ENCODE results near the gene ZNF90. TPM values are rescaled to one million over a fixed set of nuclear protein-coding genes. Genes with fewer than 3 reads are reported as not detected.
"Not testable (repeated sequence)": the region's sequence is repeated elsewhere in the genome, so short reads cannot be mapped to it uniquely, and the experiment has no call there.

Gene ZNF90
- polyA plus RNA-seq, result 36.1 TPM
- long read RNA-seq, donor 1, partial matches to known transcripts, result 14 of 16 reads
- long read RNA-seq, donor 1, other reads (novel, unspliced or antisense), result 0 of 16 reads
- long read RNA-seq, donor 2, partial matches to known transcripts, result 24 of 30 reads
- long read RNA-seq, donor 2, other reads (novel, unspliced or antisense), result 0 of 30 reads
- long read RNA-seq, donor 3, result 0 reads
- long read RNA-seq, donor 4, result 0 reads
- long read RNA-seq, donor 5, partial matches to known transcripts, result 0 of 1 reads
- long read RNA-seq, donor 5, other reads (novel, unspliced or antisense), result 0 of 1 reads
- long read RNA-seq, donor 6, partial matches to known transcripts, result 26 of 28 reads
- long read RNA-seq, donor 6, other reads (novel, unspliced or antisense), result 0 of 28 reads
- long read RNA-seq, donor 7, result 0 reads
- long read RNA-seq, donor 8, partial matches to known transcripts, result 13 of 14 reads
- long read RNA-seq, donor 8, other reads (novel, unspliced or antisense), result 0 of 14 reads
- long read RNA-seq, donor 9, partial matches to known transcripts, result 10 of 14 reads
- long read RNA-seq, donor 9, other reads (novel, unspliced or antisense), result 0 of 14 reads
- long read RNA-seq, donor 10, partial matches to known transcripts, result 6 of 8 reads
- long read RNA-seq, donor 10, other reads (novel, unspliced or antisense), result 0 of 8 reads
- long read RNA-seq, donor 11, partial matches to known transcripts, result 7 of 7 reads
- long read RNA-seq, donor 11, other reads (novel, unspliced or antisense), result 0 of 7 reads

GRCh38 chr19:20077791-20078463, at the start of gene ZNF90:
ZNF90 (plus strand) TSS chr19:20078000; CDS start chr19:20078133, 133 bp downstream.
- no peaks in the 10 kb centered on the region for H3K27me3 ChIP-seq (ENCODE audit: control insufficient read depth, insufficient read depth, low read length)
- WGBS (ENCODE audit: insufficient coverage, low lambda C conversion rate), result 0% methylated on average over 1 of the region's 28 CpGs
- peaks cover 9% of the 10 kb centered on the region for H3K4me1 ChIP-seq (ENCODE audit: control insufficient read depth, insufficient read depth, low read length)
- peak; percentile 96 to 98 for DNase-seq
- H3K27ac ChIP-seq (ENCODE audit: low read length), result peak within 1 kb of the TSS; percentile 88
- H3K36me3 ChIP-seq (ENCODE audit: control insufficient read depth, insufficient read depth, low read length), result peaks cover 12% of the 10 kb centered on the region
- H3K4me3 ChIP-seq (ENCODE audit: low read length), result peak within 1 kb of the TSS; percentile 63
- H3K9me3 ChIP-seq (ENCODE audit: control insufficient read depth, low read depth, low read length), result peaks cover 12% of the 10 kb centered on the region

- Histone ChIP-seq H3K4me3 (ENCODE audit: low read length) (no peak overlapping the region), H3K27me3 (ENCODE audit: control insufficient read depth, insufficient read depth, low read length) (no peaks in the 10 kb centered on the region), H3K4me1 (ENCODE audit: control insufficient read depth, insufficient read depth, low read length) (no peaks in the 10 kb centered on the region), H3K27ac (ENCODE audit: low read length) (no peak overlapping the region), H3K36me3 (ENCODE audit: control insufficient read depth, insufficient read depth, low read length) (peaks cover 16% of the 10 kb centered on the region), H3K9me3 (ENCODE audit: control insufficient read depth, low read depth, low read length) (no peaks in the 10 kb centered on the region)
- no peak for DNase-seq
- no CpG with 5 or more reads among the region's 6 CpGs for WGBS (ENCODE audit: insufficient coverage, low lambda C conversion rate)
Observed at GRCh38 chr19:20028611-20029010, 49.2 kb upstream of the ZNF90 start.

GRCh38 chr19:20035935-20036334, 41.9 kb upstream of the ZNF90 start:
- H3K27ac ChIP-seq (ENCODE audit: low read length), result no peak overlapping the region
- DNase-seq, result no peak

GRCh38 chr19:20038358-20039202, 39.2 kb upstream of the ZNF90 start:
- no peaks in the 10 kb centered on the region for H3K36me3 ChIP-seq (ENCODE audit: control insufficient read depth, insufficient read depth, low read length)
- H3K27me3 ChIP-seq (ENCODE audit: control insufficient read depth, insufficient read depth, low read length), result no peaks in the 10 kb centered on the region
- no peaks in the 10 kb centered on the region for H3K4me1 ChIP-seq (ENCODE audit: control insufficient read depth, insufficient read depth, low read length)
- H3K4me3 ChIP-seq (ENCODE audit: low read length), result peak overlapping the region; percentile 61
- H3K27ac ChIP-seq (ENCODE audit: low read length), result peak overlapping the region; percentile 53
- 0% methylated on average over 3 of the region's 26 CpGs for WGBS (ENCODE audit: insufficient coverage, low lambda C conversion rate)
- H3K9me3 ChIP-seq (ENCODE audit: control insufficient read depth, low read depth, low read length), result peaks cover 3% of the 10 kb centered on the region
- DNase-seq, result no peak

More at GRCh38 chr19:20035935-20036334, 41.9 kb upstream of the ZNF90 start:
- WGBS (ENCODE audit: insufficient coverage, low lambda C conversion rate), result no CpG with 5 or more reads among the region's 5 CpGs
- peaks cover 6% of the 10 kb centered on the region for H3K36me3 ChIP-seq (ENCODE audit: control insufficient read depth, insufficient read depth, low read length)
- H3K27me3 ChIP-seq (ENCODE audit: control insufficient read depth, insufficient read depth, low read length), result no peaks in the 10 kb centered on the region
- H3K4me1 ChIP-seq (ENCODE audit: control insufficient read depth, insufficient read depth, low read length), result no peaks in the 10 kb centered on the region
- no peaks in the 10 kb centered on the region for H3K9me3 ChIP-seq (ENCODE audit: control insufficient read depth, low read depth, low read length)
- H3K4me3 ChIP-seq (ENCODE audit: low read length), result no peak overlapping the region

- H3K27ac ChIP-seq (ENCODE audit: low read length), result peak within 1 kb of the TSS; percentile 53
- H3K4me3 ChIP-seq (ENCODE audit: low read length), result peak within 1 kb of the TSS; percentile 61
- DNase-seq, result peak; percentile 97 to 98
- H3K36me3 ChIP-seq (ENCODE audit: control insufficient read depth, insufficient read depth, low read length), result no peaks in the 10 kb centered on the region
- 0% methylated on average over 2 of the region's 25 CpGs for WGBS (ENCODE audit: insufficient coverage, low lambda C conversion rate)
- H3K27me3 ChIP-seq (ENCODE audit: control insufficient read depth, insufficient read depth, low read length), result no peaks in the 10 kb centered on the region
- H3K4me1 ChIP-seq (ENCODE audit: control insufficient read depth, insufficient read depth, low read length), result no peaks in the 10 kb centered on the region
- peaks cover 3% of the 10 kb centered on the region for H3K9me3 ChIP-seq (ENCODE audit: control insufficient read depth, low read depth, low read length)
Observed at GRCh38 chr19:20039203-20039723, 38.5 kb upstream of the ZNF90 start, which contains the start of gene ZNF682. ZNF682 (minus strand) TSS chr19:20039505; CDS start chr19:20039345, 160 bp downstream.

GRCh38 chr19:20044663-20045062, 33.1 kb upstream of the ZNF90 start:
- Histone ChIP-seq H3K36me3 (ENCODE audit: control insufficient read depth, insufficient read depth, low read length) (no peaks in the 10 kb centered on the region), H3K9me3 (ENCODE audit: control insufficient read depth, low read depth, low read length) (peaks cover 3% of the 10 kb centered on the region), H3K4me3 (ENCODE audit: low read length) (no peak overlapping the region), H3K27me3 (ENCODE audit: control insufficient read depth, insufficient read depth, low read length) (no peaks in the 10 kb centered on the region), H3K27ac (ENCODE audit: low read length) (no peak overlapping the region), H3K4me1 (ENCODE audit: control insufficient read depth, insufficient read depth, low read length) (no peaks in the 10 kb centered on the region)
- DNase-seq, result no peak
- 67% methylated on average over 1 of the region's 3 CpGs for whole genome bisulfite sequencing (ENCODE audit: insufficient coverage, low lambda C conversion rate)

GRCh38 chr19:20045742-20046141, 32.1 kb upstream of the ZNF90 start:
- WGBS (ENCODE audit: insufficient coverage, low lambda C conversion rate), result 83% methylated on average over 2 of the region's 5 CpGs
- H3K4me1 ChIP-seq (ENCODE audit: control insufficient read depth, insufficient read depth, low read length); H3K4me3 ChIP-seq (ENCODE audit: low read length); DNase-seq; H3K27ac ChIP-seq (ENCODE audit: low read length); H3K27me3 ChIP-seq (ENCODE audit: control insufficient read depth, insufficient read depth, low read length); H3K36me3 ChIP-seq (ENCODE audit: control insufficient read depth, insufficient read depth, low read length); H3K9me3 ChIP-seq (ENCODE audit: control insufficient read depth, low read depth, low read length): not testable (repeated sequence)

- no peaks in the 10 kb centered on the region for H3K36me3 ChIP-seq (ENCODE audit: control insufficient read depth, insufficient read depth, low read length)
- DNase-seq, result peak; percentile 99
- H3K27ac ChIP-seq (ENCODE audit: low read length), result peak overlapping the region; percentile 73
- no peaks in the 10 kb centered on the region for H3K4me1 ChIP-seq (ENCODE audit: control insufficient read depth, insufficient read depth, low read length)
- no CpG with 5 or more reads among the region's 43 CpGs for WGBS (ENCODE audit: insufficient coverage, low lambda C conversion rate)
- no peaks in the 10 kb centered on the region for H3K27me3 ChIP-seq (ENCODE audit: control insufficient read depth, insufficient read depth, low read length)
- peak overlapping the region; percentile 57 for H3K4me3 ChIP-seq (ENCODE audit: low read length)
- no peaks in the 10 kb centered on the region for H3K9me3 ChIP-seq (ENCODE audit: control insufficient read depth, low read depth, low read length)
Observed at GRCh38 chr19:20051841-20052768, 25.7 kb upstream of the ZNF90 start.

- DNase-seq; H3K4me3 ChIP-seq (ENCODE audit: low read length); H3K9me3 ChIP-seq (ENCODE audit: control insufficient read depth, low read depth, low read length); H3K27me3 ChIP-seq (ENCODE audit: control insufficient read depth, insufficient read depth, low read length); H3K36me3 ChIP-seq (ENCODE audit: control insufficient read depth, insufficient read depth, low read length); H3K27ac ChIP-seq (ENCODE audit: low read length); H3K4me1 ChIP-seq (ENCODE audit: control insufficient read depth, insufficient read depth, low read length): not testable (repeated sequence)
Observed at GRCh38 chr19:20058738-20059137, 19.1 kb upstream of the ZNF90 start.
